Liver (tissue), 9 donors: ENCODE measurements around the gene JAML. TPM values are rescaled to one million over a fixed set of nuclear protein-coding genes. Genes with fewer than 3 reads are reported as not detected.

Source experiments
- DNase-seq: peaks from one replicate; pipeline ENCODE4 v3.0.0-alpha.2; 2017; ENCODE audit warnings: low spot score
- H3K27ac ChIP-seq, 2 donors: one replicate each; pipeline ENCODE4 v1.7.0; 2013; ENCODE audit warnings: inconsistent platforms in 2 of 2, low read length in 2 of 2, control low read depth in 1 of 2, low read depth in 1 of 2, mild to moderate bottlenecking in 1 of 2
- H3K27me3 ChIP-seq, 4 donors: one replicate each; pipeline versions ENCODE4 v1.6.1 to v1.7.0; 2013; ENCODE audit warnings: low read length in 3 of 4, inconsistent platforms in 1 of 4, mild to moderate bottlenecking in 1 of 4, moderate library complexity in 1 of 4; ENCODE audit not compliant: control insufficient read depth in 4 of 4, insufficient read depth in 4 of 4
- H3K36me3 ChIP-seq, 4 donors: one replicate each; pipeline versions ENCODE4 v1.6.1 to v1.7.0; 2013; ENCODE audit warnings: low read length in 3 of 4, mild to moderate bottlenecking in 3 of 4, low read depth in 1 of 4, moderate library complexity in 1 of 4; ENCODE audit not compliant: control insufficient read depth in 4 of 4, insufficient read depth in 3 of 4
- H3K4me1 ChIP-seq, 4 donors: one replicate each; pipeline versions ENCODE4 v1.6.1 to v1.7.0; 2013; ENCODE audit warnings: low read length in 3 of 4, mild to moderate bottlenecking in 3 of 4, moderate library complexity in 1 of 4; ENCODE audit not compliant: control insufficient read depth in 4 of 4, insufficient read depth in 4 of 4
- H3K4me3 ChIP-seq, 3 donors: one replicate each; pipeline versions ENCODE4 v1.6.1 to v1.7.0; 2013; ENCODE audit warnings: low read length in 3 of 3, control low read depth in 1 of 3, low read depth in 1 of 3, mild to moderate bottlenecking in 1 of 3
- H3K9ac ChIP-seq, 2 donors: one replicate each; pipeline ENCODE4 v1.7.0; 2013; ENCODE audit warnings: low read length in 2 of 2, mild to moderate bottlenecking in 2 of 2, moderate library complexity in 2 of 2, control low read depth in 1 of 2, low read depth in 1 of 2
- H3K9me3 ChIP-seq, 4 donors: one replicate each; pipeline versions ENCODE4 v1.6.1 to v1.7.0; 2013; ENCODE audit warnings: low read length in 3 of 4; ENCODE audit not compliant: control insufficient read depth in 4 of 4
- CTCF ChIP-seq: fragments of 150-350 bp; IDR thresholded peaks from 2 replicates; pipeline ENCODE4 v1.5.1; 2017; ENCODE audit warnings: improper control_type of control experiment, low read depth, low read length; ENCODE audit not compliant: missing input control
- EGR1 ChIP-seq, 2 donors: IDR thresholded peaks; 2 replicates each; pipeline ENCODE4 v1.6.1; 2016 to 2018; ENCODE audit warnings: antibody characterized with exemption in 2 of 2, low read depth in 2 of 2
- FOXA1 ChIP-seq: IDR thresholded peaks from 2 replicates; pipeline ENCODE4 v1.6.1; 2016; ENCODE audit warnings: antibody characterized with exemption
- FOXA2 ChIP-seq: IDR thresholded peaks from 2 replicates; pipeline ENCODE4 v1.6.1; 2016; ENCODE audit warnings: antibody characterized with exemption
- GABPA ChIP-seq, 2 donors: IDR thresholded peaks in 1 of 2; conservative IDR thresholded peaks in 1 of 2; 2 replicates each; pipeline ENCODE4 v1.6.1; 2016; ENCODE audit warnings: antibody characterized with exemption in 2 of 2, mild to moderate bottlenecking in 1 of 2, moderate library complexity in 1 of 2
- HNF4A ChIP-seq, 2 donors: conservative IDR thresholded peaks; 2 replicates each; pipeline ENCODE4 v1.6.1; 2016; ENCODE audit warnings: antibody characterized with exemption in 2 of 2, mild to moderate bottlenecking in 2 of 2
- HNF4G ChIP-seq: IDR thresholded peaks from 2 replicates; pipeline ENCODE4 v1.6.1; 2016; ENCODE audit warnings: antibody characterized with exemption
- RAD21 ChIP-seq, 2 donors: IDR thresholded peaks; 2 replicates each; pipeline ENCODE4 v1.6.1; 2016; ENCODE audit warnings: antibody characterized with exemption in 2 of 2, mild to moderate bottlenecking in 2 of 2
- SP1 ChIP-seq: IDR thresholded peaks from 2 replicates; pipeline ENCODE4 v1.6.1; 2018; ENCODE audit warnings: antibody characterized with exemption, mild to moderate bottlenecking
- TAF1 ChIP-seq: conservative IDR thresholded peaks from 2 replicates; pipeline ENCODE4 v1.6.1; 2016; ENCODE audit warnings: antibody characterized with exemption, mild to moderate bottlenecking
- YY1 ChIP-seq: IDR thresholded peaks from 2 replicates; pipeline ENCODE4 v1.6.1; 2016; ENCODE audit warnings: antibody characterized with exemption, mild to moderate bottlenecking
- WGBS: extraction: QIAGEN DNeasy Blood & Tissue Kit; methylation state at CpG from one replicate; pipeline ENCODE4 v1.1.7; 2013; 5-methylcytosine and 5-hydroxymethylcytosine counted together
- polyA plus RNA-seq, 2 donors: library from polyadenylated mRNA; stranded (reverse) in 1 of 2; unstranded in 1 of 2; fragments of 200-250 nt in 1 of 2; fragments of >200 nt in 1 of 2; fragmentation: Nextera tagmentation in 1 of 2; extraction: Ambion mirVana in 1 of 2; gene quantifications; one replicate each; pipeline versions ENCODE4 v1.2.1 to v1.2.3, GENCODE V29; 2013 to 2015
- total RNA-seq, 2 donors: library from RNA; depleted of rRNA; stranded (reverse); fragments of >200 nt; gene quantifications; one replicate each; pipeline ENCODE4 v1.2.3, GENCODE V29; 2014
- TF ChIP-seq, protein P1 (sequence below): IDR thresholded peaks from 2 replicates; pipeline ENCODE4 v1.6.1; 2016; ENCODE audit warnings: antibody characterized with exemption
- TF ChIP-seq, protein P2 (sequence below): IDR thresholded peaks from 2 replicates; pipeline ENCODE4 v1.6.1; 2016; ENCODE audit warnings: antibody characterized with exemption
- donor health status: healthy.
- donor health status: healthy.
- donor health status: healthy.
- donor health status: healthy.
- donor health status: healthy.

Gene JAML
- total and polyA plus RNA-seq, 4 donors, result 2.2 to 13.5 (median 6.5) TPM

DNA sequence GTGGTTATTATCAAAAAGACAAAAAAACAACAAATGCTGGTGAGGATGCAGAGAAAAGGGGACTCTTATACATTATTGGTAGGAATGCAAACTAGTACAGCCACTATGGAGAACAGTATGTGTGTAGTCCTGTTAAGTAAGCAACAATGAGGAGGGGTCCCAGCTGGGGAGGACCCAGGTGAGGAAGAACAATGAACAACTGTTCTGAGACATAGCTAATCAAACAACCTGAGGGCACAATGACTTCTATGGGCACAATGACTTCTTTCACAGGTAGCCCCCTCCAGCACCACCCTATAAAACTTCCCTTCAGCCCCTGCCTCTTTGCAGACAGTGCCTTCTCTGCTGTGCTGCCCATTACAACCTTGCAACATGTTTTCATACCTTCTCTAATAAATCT is 5.6 kb downstream of the JAML start (continued):
- TF ChIP-seq, protein P1, sequence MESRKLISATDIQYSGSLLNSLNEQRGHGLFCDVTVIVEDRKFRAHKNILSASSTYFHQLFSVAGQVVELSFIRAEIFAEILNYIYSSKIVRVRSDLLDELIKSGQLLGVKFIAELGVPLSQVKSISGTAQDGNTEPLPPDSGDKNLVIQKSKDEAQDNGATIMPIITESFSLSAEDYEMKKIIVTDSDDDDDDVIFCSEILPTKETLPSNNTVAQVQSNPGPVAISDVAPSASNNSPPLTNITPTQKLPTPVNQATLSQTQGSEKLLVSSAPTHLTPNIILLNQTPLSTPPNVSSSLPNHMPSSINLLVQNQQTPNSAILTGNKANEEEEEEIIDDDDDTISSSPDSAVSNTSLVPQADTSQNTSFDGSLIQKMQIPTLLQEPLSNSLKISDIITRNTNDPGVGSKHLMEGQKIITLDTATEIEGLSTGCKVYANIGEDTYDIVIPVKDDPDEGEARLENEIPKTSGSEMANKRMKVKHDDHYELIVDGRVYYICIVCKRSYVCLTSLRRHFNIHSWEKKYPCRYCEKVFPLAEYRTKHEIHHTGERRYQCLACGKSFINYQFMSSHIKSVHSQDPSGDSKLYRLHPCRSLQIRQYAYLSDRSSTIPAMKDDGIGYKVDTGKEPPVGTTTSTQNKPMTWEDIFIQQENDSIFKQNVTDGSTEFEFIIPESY, result no peak
- TF ChIP-seq RAD21 (IDR thresholded peaks at IDR 0.05) (no peak), FOXA1 (no peak)

- no peak overlapping the region for H3K27ac ChIP-seq
- H3K9ac ChIP-seq, result no peak overlapping the region
- peaks cover 4 to 16% (median 11%) of the 10 kb centered on the region in 4 donors for H3K4me1 ChIP-seq
- 87% methylated on average over 3 of the region's 3 CpGs for WGBS
- TF ChIP-seq SP1, result no peak
- TF ChIP-seq YY1, result no peak
- TF ChIP-seq EGR1 (IDR thresholded peaks at IDR 0.05; ENCODE audit: low read depth in 2 of 2), result no peak
- no peak for TF ChIP-seq GABPA (IDR thresholded peaks at IDR 0.05 in 1 of 2, conservative IDR thresholded peaks at IDR 0.05 in 1 of 2)
- TF ChIP-seq HNF4G, result no peak
- no peak for TF ChIP-seq HNF4A (conservative IDR thresholded peaks at IDR 0.05)
- no peak for TF ChIP-seq CTCF
- TF ChIP-seq FOXA2, result no peak
- TF ChIP-seq RAD21 (IDR thresholded peaks at IDR 0.05), result no peak
- no peaks in the 10 kb centered on the region for H3K27me3 ChIP-seq
- no peaks in the 10 kb centered on the region for H3K36me3 ChIP-seq
- H3K9me3 ChIP-seq, result no peaks in the 10 kb centered on the region
- no peak overlapping the region for H3K4me3 ChIP-seq
- no peak for DNase-seq
Measured at GRCh38 chr11:118217575-118217974, 7.2 kb downstream of the JAML start.

DNA sequence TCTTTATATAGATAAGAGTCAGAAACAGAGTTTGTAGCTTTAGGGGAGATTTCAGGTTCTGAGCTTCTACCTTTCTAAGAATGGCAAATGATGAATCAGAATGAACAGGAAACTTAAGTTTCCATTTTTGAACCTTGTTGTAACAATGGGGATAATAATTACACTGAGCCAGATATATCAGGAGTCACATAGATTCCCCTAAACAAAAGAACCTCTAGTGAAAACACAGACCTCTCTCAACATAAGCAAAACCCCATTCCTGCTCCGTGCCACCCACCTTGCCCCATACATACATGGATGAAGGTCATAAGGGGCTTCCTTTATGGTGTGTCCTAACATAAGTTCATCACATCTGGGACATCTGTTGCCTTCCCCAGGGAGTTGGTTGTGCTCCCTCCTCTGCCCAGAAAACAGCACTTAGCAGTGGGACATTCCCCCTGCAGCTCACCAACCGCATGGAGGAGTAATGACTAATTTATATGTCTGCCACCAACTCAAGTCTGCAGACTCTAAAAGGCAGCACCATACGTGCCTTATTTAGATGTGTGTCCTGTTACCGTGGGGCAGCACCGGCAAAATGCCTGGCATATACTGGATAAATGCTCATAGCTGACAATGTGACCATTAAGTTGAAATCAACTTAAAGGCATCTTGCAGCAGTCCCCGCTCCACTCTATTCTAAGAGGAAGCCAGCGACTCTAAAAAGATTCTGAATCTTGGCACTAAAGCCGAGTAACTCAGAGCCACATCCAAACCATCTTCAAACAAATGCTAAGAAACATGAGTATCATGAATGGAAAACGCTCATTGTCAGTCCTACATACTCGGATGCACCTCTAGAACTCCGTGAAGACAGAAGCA is 8.0 kb downstream of the JAML start:
- Histone ChIP-seq H3K27ac (no peak overlapping the region), H3K4me3 (no peak overlapping the region), H3K4me1 (peaks cover 7 to 23% (median 16%) of the 10 kb centered on the region in 4 donors), H3K9ac (no peak overlapping the region), H3K27me3 (no peaks in the 10 kb centered on the region), H3K36me3 (no peaks in the 10 kb centered on the region), H3K9me3 (no peaks in the 10 kb centered on the region)
- WGBS, result 86% methylated on average over 11 of the region's 11 CpGs
- TF ChIP-seq SP1 (no peak), YY1 (no peak), TAF1 (no peak), CTCF (no peak), EGR1 (IDR thresholded peaks at IDR 0.05; ENCODE audit: low read depth in 2 of 2) (no peak), HNF4A (conservative IDR thresholded peaks at IDR 0.05) (no peak)
- TF ChIP-seq, protein P2, sequence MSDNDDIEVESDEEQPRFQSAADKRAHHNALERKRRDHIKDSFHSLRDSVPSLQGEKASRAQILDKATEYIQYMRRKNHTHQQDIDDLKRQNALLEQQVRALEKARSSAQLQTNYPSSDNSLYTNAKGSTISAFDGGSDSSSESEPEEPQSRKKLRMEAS, result no peak
- no peak for DNase-seq
